Skeletal muscle tissue (tissue), 4 donors: Measurements from ENCODE around the gene VCAN. TPM values are rescaled to one million over a fixed set of nuclear protein-coding genes. Genes with fewer than 3 reads are reported as not detected.

Source experiments
- H3K27ac ChIP-seq: one replicate; pipeline ENCODE4 v1.7.0; 2013; ENCODE audit warnings: mild to moderate bottlenecking, low read depth, low read length, inconsistent platforms
- H3K27me3 ChIP-seq, 3 donors: one replicate each; pipeline ENCODE4 v1.7.0; 2013; ENCODE audit warnings: low read length in 3 of 3; ENCODE audit not compliant: control insufficient read depth in 3 of 3, insufficient read depth in 3 of 3
- H3K36me3 ChIP-seq, 3 donors: one replicate each; pipeline ENCODE4 v1.7.0; 2013; ENCODE audit warnings: low read length in 3 of 3; ENCODE audit not compliant: control insufficient read depth in 3 of 3, insufficient read depth in 3 of 3
- H3K4me1 ChIP-seq, 3 donors: one replicate each; pipeline ENCODE4 v1.7.0; 2013; ENCODE audit warnings: low read length in 3 of 3, mild to moderate bottlenecking in 3 of 3; ENCODE audit not compliant: control insufficient read depth in 3 of 3, insufficient read depth in 3 of 3
- H3K4me3 ChIP-seq, 3 donors: one replicate each; pipeline ENCODE4 v1.7.0; 2013; ENCODE audit warnings: low read length in 3 of 3
- H3K9ac ChIP-seq, 3 donors: one replicate each; pipeline ENCODE4 v1.7.0; 2013; ENCODE audit warnings: low read length in 3 of 3, mild to moderate bottlenecking in 3 of 3, moderate library complexity in 2 of 3, low read depth in 1 of 3
- H3K9me3 ChIP-seq, 3 donors: one replicate each; pipeline ENCODE4 v1.7.0; 2013; ENCODE audit warnings: low read length in 3 of 3; ENCODE audit not compliant: control insufficient read depth in 3 of 3
- total RNA-seq: library from RNA; depleted of rRNA; stranded (reverse); fragments of >200 nt; gene quantifications from one replicate; pipeline ENCODE4 v1.2.3, GENCODE V29; 2014
- donor health status: Osteomylitis.

The VCAN gene
- total RNA-seq, 1 donor from 2014 or later = 254 TPM

GRCh38 chr5:83524991-83525390, 53.4 kb downstream of the VCAN start:
- H3K9me3 ChIP-seq = no peaks in the 10 kb centered on the region
- no peak overlapping the region for H3K4me3 ChIP-seq
- no peaks in the 10 kb centered on the region for H3K36me3 ChIP-seq
- no peak overlapping the region for H3K27ac ChIP-seq
- no peaks in the 10 kb centered on the region for H3K27me3 ChIP-seq
- no peak overlapping the region for H3K9ac ChIP-seq
- H3K4me1 ChIP-seq = no peaks in the 10 kb centered on the region

- Histone ChIP-seq H3K36me3 (no peaks in the 10 kb centered on the region), H3K9ac (no peak overlapping the region), H3K4me1 (no peaks in the 10 kb centered on the region), H3K27me3 (no peaks in the 10 kb centered on the region), H3K27ac (no peak overlapping the region), H3K4me3 (no peak overlapping the region), H3K9me3 (no peaks in the 10 kb centered on the region)
These were observed 54.7 kb downstream of the VCAN start for GRCh38 chr5:83526289-83526688.

- no peaks in the 10 kb centered on the region for H3K9me3 ChIP-seq
- no peaks in the 10 kb centered on the region for H3K36me3 ChIP-seq
- H3K27ac ChIP-seq = no peak overlapping the region
- no peak overlapping the region for H3K9ac ChIP-seq
- no peak overlapping the region for H3K4me3 ChIP-seq
- H3K27me3 ChIP-seq = no peaks in the 10 kb centered on the region
- H3K4me1 ChIP-seq = no peaks in the 10 kb centered on the region
These were observed 55.7 kb downstream of the VCAN start for GRCh38 chr5:83527221-83527620.

- Histone ChIP-seq H3K27me3 (no peaks in the 10 kb centered on the region), H3K9me3 (no peaks in the 10 kb centered on the region), H3K9ac (no peak overlapping the region), H3K4me1 (no peaks in the 10 kb centered on the region), H3K4me3 (no peak overlapping the region), H3K36me3 (no peaks in the 10 kb centered on the region), H3K27ac (no peak overlapping the region)
These were observed 56.3 kb downstream of the VCAN start for GRCh38 chr5:83527722-83528438.

DNA sequence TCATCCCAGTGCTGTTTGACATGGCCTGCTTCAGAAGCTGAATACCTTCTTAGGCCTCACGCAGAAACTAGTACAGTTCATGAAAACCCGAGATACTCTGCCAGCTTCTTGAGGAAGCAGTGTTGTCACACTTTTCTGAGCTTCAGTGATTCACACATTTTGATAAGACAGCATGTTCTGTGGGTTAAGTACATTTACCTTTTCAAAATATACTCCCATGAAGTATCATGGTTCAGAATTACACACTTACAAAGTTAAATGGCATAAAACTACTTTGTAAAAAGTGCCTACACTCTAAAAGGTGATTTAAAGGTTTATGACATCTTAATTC, 56.9 kb downstream of the VCAN start:
- H3K4me3 ChIP-seq = no peak overlapping the region
- no peaks in the 10 kb centered on the region for H3K9me3 ChIP-seq
- no peak overlapping the region for H3K9ac ChIP-seq
- H3K4me1 ChIP-seq = no peaks in the 10 kb centered on the region
- H3K27ac ChIP-seq = no peak overlapping the region
- H3K36me3 ChIP-seq = no peaks in the 10 kb centered on the region
- H3K27me3 ChIP-seq = no peaks in the 10 kb centered on the region

DNA sequence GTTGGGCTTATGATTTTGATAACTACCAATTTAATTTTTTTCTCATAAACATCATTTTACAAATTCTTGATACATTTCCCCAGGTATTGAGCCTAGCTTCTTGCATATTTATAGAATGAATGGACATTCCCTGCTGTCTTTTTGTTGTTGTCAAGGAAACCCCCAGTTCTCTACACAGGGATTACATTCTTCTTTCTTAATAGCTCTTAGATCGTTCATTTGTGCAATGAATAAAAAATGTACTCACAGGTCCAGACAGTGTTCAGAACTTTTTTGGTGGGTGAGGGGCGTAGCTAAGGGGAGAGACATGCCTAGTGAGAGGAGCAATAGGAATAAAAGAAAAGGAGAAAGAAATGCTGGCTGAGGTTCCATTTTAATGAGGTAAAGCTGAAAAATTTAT, 58.6 kb downstream of the VCAN start:
- Histone ChIP-seq H3K36me3 (no peaks in the 10 kb centered on the region), H3K4me1 (no peaks in the 10 kb centered on the region), H3K9ac (no peak overlapping the region), H3K9me3 (no peaks in the 10 kb centered on the region), H3K4me3 (no peak overlapping the region), H3K27me3 (no peaks in the 10 kb centered on the region), H3K27ac (no peak overlapping the region)

GRCh38 chr5:83531661-83532060, 60.1 kb downstream of the VCAN start:
- no peak overlapping the region for H3K9ac ChIP-seq
- no peak overlapping the region for H3K4me3 ChIP-seq
- H3K4me1 ChIP-seq = no peaks in the 10 kb centered on the region
- H3K36me3 ChIP-seq = no peaks in the 10 kb centered on the region
- no peaks in the 10 kb centered on the region for H3K27me3 ChIP-seq
- no peak overlapping the region for H3K27ac ChIP-seq
- no peaks in the 10 kb centered on the region for H3K9me3 ChIP-seq

DNA sequence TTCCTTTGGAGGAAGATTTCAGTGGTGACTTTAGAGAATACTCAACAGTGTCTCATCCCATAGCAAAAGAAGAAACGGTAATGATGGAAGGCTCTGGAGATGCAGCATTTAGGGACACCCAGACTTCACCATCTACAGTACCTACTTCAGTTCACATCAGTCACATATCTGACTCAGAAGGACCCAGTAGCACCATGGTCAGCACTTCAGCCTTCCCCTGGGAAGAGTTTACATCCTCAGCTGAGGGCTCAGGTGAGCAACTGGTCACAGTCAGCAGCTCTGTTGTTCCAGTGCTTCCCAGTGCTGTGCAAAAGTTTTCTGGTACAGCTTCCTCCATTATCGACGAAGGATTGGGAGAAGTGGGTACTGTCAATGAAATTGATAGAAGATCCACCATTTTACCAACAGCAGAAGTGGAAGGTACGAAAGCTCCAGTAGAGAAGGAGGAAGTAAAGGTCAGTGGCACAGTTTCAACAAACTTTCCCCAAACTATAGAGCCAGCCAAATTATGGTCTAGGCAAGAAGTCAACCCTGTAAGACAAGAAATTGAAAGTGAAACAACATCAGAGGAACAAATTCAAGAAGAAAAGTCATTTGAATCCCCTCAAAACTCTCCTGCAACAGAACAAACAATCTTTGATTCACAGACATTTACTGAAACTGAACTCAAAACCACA, 67.4 kb downstream of the VCAN start:
- H3K4me3 ChIP-seq = no peak overlapping the region
- no peak overlapping the region for H3K9ac ChIP-seq
- no peaks in the 10 kb centered on the region for H3K27me3 ChIP-seq
- no peak overlapping the region for H3K27ac ChIP-seq
- no peaks in the 10 kb centered on the region for H3K36me3 ChIP-seq
- H3K9me3 ChIP-seq = peaks cover 0 to 2% (median 0%) of the 10 kb centered on the region in 3 donors
- H3K4me1 ChIP-seq = no peaks in the 10 kb centered on the region

DNA sequence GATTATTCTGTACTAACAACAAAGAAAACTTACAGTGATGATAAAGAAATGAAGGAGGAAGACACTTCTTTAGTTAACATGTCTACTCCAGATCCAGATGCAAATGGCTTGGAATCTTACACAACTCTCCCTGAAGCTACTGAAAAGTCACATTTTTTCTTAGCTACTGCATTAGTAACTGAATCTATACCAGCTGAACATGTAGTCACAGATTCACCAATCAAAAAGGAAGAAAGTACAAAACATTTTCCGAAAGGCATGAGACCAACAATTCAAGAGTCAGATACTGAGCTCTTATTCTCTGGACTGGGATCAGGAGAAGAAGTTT, 67.9 kb downstream of the VCAN start:
- no peaks in the 10 kb centered on the region for H3K27me3 ChIP-seq
- H3K9ac ChIP-seq = no peak overlapping the region
- no peak overlapping the region for H3K4me3 ChIP-seq
- no peaks in the 10 kb centered on the region for H3K4me1 ChIP-seq
- no peak overlapping the region for H3K27ac ChIP-seq
- H3K9me3 ChIP-seq = peaks cover 0 to 2% (median 0%) of the 10 kb centered on the region in 3 donors
- H3K36me3 ChIP-seq = no peaks in the 10 kb centered on the region

DNA sequence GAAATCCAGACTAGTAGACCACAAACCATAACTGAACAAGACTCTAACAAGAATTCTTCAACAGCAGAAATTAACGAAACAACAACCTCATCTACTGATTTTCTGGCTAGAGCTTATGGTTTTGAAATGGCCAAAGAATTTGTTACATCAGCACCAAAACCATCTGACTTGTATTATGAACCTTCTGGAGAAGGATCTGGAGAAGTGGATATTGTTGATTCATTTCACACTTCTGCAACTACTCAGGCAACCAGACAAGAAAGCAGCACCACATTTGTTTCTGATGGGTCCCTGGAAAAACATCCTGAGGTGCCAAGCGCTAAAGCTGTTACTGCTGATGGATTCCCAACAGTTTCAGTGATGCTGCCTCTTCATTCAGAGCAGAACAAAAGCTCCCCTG, 68.6 kb downstream of the VCAN start:
- H3K36me3 ChIP-seq = no peaks in the 10 kb centered on the region
- no peak overlapping the region for H3K4me3 ChIP-seq
- H3K27me3 ChIP-seq = no peaks in the 10 kb centered on the region
- peaks cover 0 to 2% (median 0%) of the 10 kb centered on the region in 3 donors for H3K9me3 ChIP-seq
- no peak overlapping the region for H3K9ac ChIP-seq
- no peaks in the 10 kb centered on the region for H3K4me1 ChIP-seq
- no peak overlapping the region for H3K27ac ChIP-seq
